ENCODE measurements around the gene ARHGAP4.
A peak's percentile ranks its signal among the peaks of the same experiment; 100 is the strongest.

Gene ARHGAP4

DNA sequence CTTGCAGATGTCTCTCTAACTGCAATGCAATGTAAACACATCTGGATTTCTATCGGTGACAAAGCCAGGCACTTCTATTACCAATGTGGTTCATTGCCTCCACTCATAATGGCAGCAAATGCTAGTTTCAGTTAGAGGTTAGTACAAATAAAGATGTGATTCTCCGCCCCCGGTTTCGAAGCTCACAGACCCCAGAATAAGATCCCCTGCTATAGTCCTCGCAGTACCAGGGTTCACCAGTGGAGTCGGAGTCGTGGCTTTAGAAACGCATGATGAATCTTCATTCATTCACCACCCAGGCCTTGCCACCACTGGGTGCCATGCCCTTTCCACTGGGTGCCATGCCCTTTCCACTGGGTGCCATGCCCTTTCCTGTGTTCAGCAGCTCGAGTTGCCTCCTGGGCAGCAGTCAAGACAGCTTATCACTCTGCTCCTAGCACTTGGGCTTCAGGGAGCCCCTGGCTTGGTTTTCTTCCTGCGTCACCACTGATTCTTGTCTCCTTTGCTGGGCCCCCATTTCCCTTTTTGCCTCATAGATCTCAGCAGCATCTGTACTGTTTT is 12.2 kb upstream of the ARHGAP4 start:
- DNase-seq (ENCODE audit: low spot score): no peak
- TF ChIP-seq, protein P1, sequence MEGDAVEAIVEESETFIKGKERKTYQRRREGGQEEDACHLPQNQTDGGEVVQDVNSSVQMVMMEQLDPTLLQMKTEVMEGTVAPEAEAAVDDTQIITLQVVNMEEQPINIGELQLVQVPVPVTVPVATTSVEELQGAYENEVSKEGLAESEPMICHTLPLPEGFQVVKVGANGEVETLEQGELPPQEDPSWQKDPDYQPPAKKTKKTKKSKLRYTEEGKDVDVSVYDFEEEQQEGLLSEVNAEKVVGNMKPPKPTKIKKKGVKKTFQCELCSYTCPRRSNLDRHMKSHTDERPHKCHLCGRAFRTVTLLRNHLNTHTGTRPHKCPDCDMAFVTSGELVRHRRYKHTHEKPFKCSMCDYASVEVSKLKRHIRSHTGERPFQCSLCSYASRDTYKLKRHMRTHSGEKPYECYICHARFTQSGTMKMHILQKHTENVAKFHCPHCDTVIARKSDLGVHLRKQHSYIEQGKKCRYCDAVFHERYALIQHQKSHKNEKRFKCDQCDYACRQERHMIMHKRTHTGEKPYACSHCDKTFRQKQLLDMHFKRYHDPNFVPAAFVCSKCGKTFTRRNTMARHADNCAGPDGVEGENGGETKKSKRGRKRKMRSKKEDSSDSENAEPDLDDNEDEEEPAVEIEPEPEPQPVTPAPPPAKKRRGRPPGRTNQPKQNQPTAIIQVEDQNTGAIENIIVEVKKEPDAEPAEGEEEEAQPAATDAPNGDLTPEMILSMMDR (IDR thresholded peaks at IDR 0.05; ENCODE audit: borderline replicate concordance, control extremely low read depth, extremely low read depth, insufficient read depth, missing control alignments): no peak
- in situ Hi-C loops (cut with MboI; ENCODE audit: low sequenced_read_pairs, unreplicated experiment): no loop called here

DNA sequence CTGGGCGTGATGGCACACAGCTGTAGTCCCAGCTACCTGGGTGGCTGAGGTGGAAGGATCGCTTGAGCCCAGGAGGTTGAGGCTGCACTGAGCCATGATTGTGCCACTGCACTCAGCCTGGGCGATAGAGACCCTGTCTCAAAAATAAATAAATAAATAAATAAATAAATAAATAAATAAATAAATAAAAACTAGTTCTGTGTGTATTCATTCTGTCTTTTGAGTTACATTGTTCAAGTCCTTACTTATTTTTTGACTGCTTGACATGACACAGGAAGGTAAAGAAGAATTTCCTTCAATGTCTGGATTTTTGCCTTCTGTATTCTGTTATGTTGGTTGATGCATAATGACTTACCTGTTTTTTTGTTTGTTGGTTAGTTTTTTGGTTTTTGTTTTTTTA is 11.0 kb upstream of the ARHGAP4 start:
- TF ChIP-seq, protein P1 (IDR thresholded peaks at IDR 0.05; ENCODE audit: borderline replicate concordance, control extremely low read depth, extremely low read depth, insufficient read depth, missing control alignments): no peak
- no peak for DNase-seq (ENCODE audit: low spot score)
- in situ Hi-C loops (cut with MboI; ENCODE audit: low sequenced_read_pairs, unreplicated experiment): no loop called here

DNA sequence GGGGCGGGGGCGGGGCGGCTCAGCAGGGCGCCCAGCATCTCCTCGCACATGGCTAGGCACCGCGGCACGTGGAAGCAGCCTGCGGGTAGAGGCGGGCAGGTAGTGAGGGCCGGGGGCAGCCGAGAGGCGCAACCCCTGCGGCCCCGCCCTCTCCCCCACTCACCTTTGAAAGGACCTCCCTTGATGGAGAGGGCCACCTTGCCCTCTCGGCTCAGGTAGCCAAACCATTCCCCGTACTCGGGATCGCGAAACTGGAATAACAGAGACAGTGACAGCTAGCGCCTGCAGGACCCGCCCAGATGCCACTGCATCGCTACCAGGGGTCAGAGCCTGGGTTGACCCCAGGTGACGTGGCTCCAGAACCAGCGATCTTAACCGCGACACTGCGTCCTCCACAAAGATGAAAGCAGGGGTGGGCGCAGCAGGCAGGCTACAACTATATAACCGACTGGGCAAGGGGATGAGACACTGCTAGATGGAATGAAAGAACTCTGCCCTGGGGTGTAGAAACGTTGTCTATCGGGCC is 9.3 kb upstream of the ARHGAP4 start:
- no peak for DNase-seq (ENCODE audit: low spot score)
- TF ChIP-seq, protein P1 (IDR thresholded peaks at IDR 0.05; ENCODE audit: borderline replicate concordance, control extremely low read depth, extremely low read depth, insufficient read depth, missing control alignments): no peak
- in situ Hi-C loops (cut with MboI; ENCODE audit: low sequenced_read_pairs, unreplicated experiment): no loop called here

DNA sequence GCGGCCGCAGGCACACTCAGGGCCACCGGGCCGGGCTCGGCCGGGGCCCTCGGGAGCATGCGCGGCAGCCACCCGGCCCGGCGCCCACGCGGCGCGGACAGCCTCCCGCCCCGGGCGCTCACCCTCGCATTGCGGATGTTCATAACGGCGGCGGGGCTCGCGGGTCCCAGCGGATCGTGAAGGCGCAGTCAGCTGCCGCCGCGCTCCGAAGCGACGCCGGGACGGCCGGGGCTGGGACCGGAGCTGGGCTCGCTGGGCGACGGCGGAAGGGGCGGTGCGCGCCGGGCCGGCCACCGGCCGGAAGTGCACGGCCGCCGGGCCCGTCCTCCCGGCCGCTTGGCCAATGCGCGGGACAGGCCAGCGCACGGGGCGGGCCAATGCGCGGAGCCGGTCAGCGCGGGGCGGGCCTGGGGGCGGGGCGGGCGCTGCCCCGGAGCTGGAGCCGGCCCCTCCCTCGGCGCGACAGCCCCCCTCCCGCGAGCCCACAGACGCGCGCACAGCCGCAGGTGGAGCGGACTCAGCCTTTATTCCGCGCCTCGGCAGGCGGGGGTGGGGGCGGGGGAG is 8.8 kb upstream of the ARHGAP4 start, which contains the start of gene NAA10:
Gene NAA10, minus strand, starts transcription at position 276 of the 564 bp plus-strand sequence. Its CDS starts 133 bp downstream, at position 143.
- TF ChIP-seq, protein P1 (IDR thresholded peaks at IDR 0.05; ENCODE audit: borderline replicate concordance, control extremely low read depth, extremely low read depth, insufficient read depth, missing control alignments): no peak
- DNase-seq (ENCODE audit: low spot score): peak; percentile 94
- in situ Hi-C loops (cut with MboI; ENCODE audit: low sequenced_read_pairs, unreplicated experiment): no loop called here

DNA sequence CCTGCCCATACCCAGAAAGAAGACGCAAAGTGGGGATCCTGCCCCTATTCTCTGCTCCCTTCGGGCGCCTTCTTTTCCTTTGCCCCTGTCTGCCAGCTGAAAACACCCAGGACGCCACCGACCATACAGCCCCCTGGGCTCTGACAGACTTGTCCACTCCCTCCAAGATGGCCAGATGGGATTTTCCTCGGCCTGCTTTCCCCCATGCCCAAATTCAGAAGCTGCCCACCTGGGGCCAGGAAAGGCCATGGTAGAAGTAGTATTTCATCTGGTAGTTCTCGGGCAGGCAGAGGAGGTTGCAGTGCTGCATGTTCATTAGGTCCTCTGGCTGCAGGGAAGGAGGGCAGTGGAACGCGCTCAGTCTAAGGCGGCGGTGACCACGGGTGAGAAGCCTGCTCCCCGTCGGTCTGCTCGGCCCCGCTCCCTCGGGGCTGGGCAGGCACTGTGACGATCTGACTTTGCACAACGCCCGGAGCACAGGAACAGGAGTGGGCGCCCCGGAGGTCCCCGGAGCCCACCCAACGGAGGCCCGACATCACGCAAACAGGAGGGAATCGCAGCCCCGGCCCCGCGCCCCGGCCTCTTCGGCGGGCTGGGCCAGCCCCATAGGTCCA is 8.2 kb upstream of the ARHGAP4 start:
- TF ChIP-seq, protein P1 (IDR thresholded peaks at IDR 0.05; ENCODE audit: borderline replicate concordance, control extremely low read depth, extremely low read depth, insufficient read depth, missing control alignments): no peak
- no peak for DNase-seq (ENCODE audit: low spot score)
- in situ Hi-C loops (cut with MboI; ENCODE audit: low sequenced_read_pairs, unreplicated experiment): no loop called here

DNA sequence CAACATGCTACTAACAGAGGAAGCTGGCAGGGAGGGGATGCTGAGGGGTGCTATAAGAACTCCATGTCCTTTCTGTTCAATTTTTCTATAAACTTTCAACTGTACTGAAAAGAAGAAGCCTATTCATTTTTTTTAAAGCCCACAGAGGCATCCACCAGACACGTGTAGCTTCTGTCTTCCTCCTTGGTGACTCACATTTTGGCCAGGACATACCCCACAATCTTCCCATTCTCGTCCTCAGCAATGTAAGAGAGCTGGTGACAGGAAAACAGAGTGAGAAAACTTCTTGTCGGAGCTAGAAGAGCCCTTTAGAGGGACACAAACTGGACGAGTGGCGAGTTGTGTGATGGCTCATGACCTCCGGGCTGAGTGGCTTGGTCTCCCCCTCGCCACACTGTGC is 7.7 kb upstream of the ARHGAP4 start:
- in situ Hi-C loops (cut with MboI; ENCODE audit: low sequenced_read_pairs, unreplicated experiment): no loop called here
- TF ChIP-seq, protein P1 (IDR thresholded peaks at IDR 0.05; ENCODE audit: borderline replicate concordance, control extremely low read depth, extremely low read depth, insufficient read depth, missing control alignments): no peak

More for the DNA sequence above, 7.7 kb upstream of the ARHGAP4 start:
- no peak for DNase-seq (ENCODE audit: low spot score)
